SK-N-SH (cell line): Measurements from ENCODE around the gene KIF16B. TPM values are rescaled to one million over a fixed set of nuclear protein-coding genes. Genes with fewer than 3 reads are reported as not detected.

Source experiments
- CTCF ChIA-PET: fragments of 300-600, 350-600 bp; formaldehyde crosslinking; extraction: SDS; loops from one replicate; lab custom pipeline; 2021; lab: Yijun Ruan, JAX
- POLR2A ChIA-PET: fragments of 350-600 bp; sonication (Branson Sonifier 250); formaldehyde crosslinking; extraction: SDS; loops from one replicate; lab custom pipeline; 2020; ENCODE audit warnings: antibody characterized with exemption, inconsistent platforms; lab: Yijun Ruan, JAX
- DNase-seq: peaks from one replicate; pipeline ENCODE4 v3.0.0; 2012
- H2AFZ ChIP-seq: fragments of 200-600 bp; sonication (generic); 2 replicates; pipeline ENCODE4 v1.8.1; 2016; ENCODE audit warnings: antibody characterized with exemption, mild to moderate bottlenecking, low read depth
- H3F3A ChIP-seq: fragments of 200-600 bp; sonication (generic); replicated peaks from 2 replicates; pipeline ENCODE3; 2016; ENCODE audit warnings: antibody characterized with exemption, mild to moderate bottlenecking; ENCODE audit not compliant: insufficient read depth
- H3K27ac ChIP-seq, 2 experiments: fragments of 200-500 bp in 1 of 2; fragments of 200-600 bp in 1 of 2; sonication (Bioruptor generic) in 1 of 2; sonication (generic), shearing (Covaris generic) in 1 of 2; 2 replicates each; pipeline versions ENCODE4 v1.5.1 to v1.6.1; 2014 to 2016; ENCODE audit warnings: low read depth in 2 of 2, inconsistent platforms in 1 of 2, low read length in 1 of 2, mild to moderate bottlenecking in 1 of 2, mixed read lengths in 1 of 2
- H3K27me3 ChIP-seq: fragments of 200-600 bp; sonication (generic), shearing (Covaris generic); 2 replicates; pipeline ENCODE4 v1.6.1; 2016; ENCODE audit warnings: mixed run types; ENCODE audit not compliant: insufficient read depth
- H3K36me3 ChIP-seq, 2 experiments: fragments of 200-500 bp in 1 of 2; fragments of 200-600 bp in 1 of 2; sonication (Bioruptor generic) in 1 of 2; sonication (generic) in 1 of 2; replicated peaks in 1 of 2; 2 replicates each; pipeline versions ENCODE3 to v1.5.1; 2014 to 2016; ENCODE audit warnings: low read length in 1 of 2, mild to moderate bottlenecking in 1 of 2; ENCODE audit not compliant: insufficient read depth in 2 of 2, control insufficient read depth in 1 of 2
- H3K4me1 ChIP-seq, 2 experiments: fragments of 200-500 bp in 1 of 2; fragments of 200-600 bp in 1 of 2; sonication (Bioruptor generic) in 1 of 2; sonication (generic), shearing (Covaris generic) in 1 of 2; 2 replicates each; pipeline versions ENCODE4 v1.5.1 to v1.6.1; 2014 to 2016; ENCODE audit warnings: low read depth in 1 of 2, low read length in 1 of 2, mixed run types in 1 of 2; ENCODE audit not compliant: insufficient read depth in 2 of 2, control insufficient read depth in 1 of 2
- H3K4me2 ChIP-seq: fragments of 200-600 bp; sonication (generic), shearing (Covaris generic); 2 replicates; pipeline ENCODE4 v1.6.1; 2017; ENCODE audit warnings: mixed run types
- H3K4me3 ChIP-seq, 2 experiments: fragments of 200-500 bp in 1 of 2; fragments of 200-600 bp in 1 of 2; sonication (Bioruptor generic) in 1 of 2; sonication (generic), shearing (Covaris generic) in 1 of 2; 2 replicates each; pipeline versions ENCODE4 v1.5.1 to v1.8.1; 2014 to 2016; ENCODE audit warnings: low read depth in 2 of 2, inconsistent platforms in 1 of 2, low read length in 1 of 2, mild to moderate bottlenecking in 1 of 2, mixed read lengths in 1 of 2, moderate library complexity in 1 of 2
- H3K79me2 ChIP-seq: fragments of 200-600 bp; sonication (generic); 2 replicates; pipeline ENCODE4 v1.8.1; 2017; ENCODE audit warnings: mild to moderate bottlenecking; ENCODE audit not compliant: insufficient read depth
- H3K9ac ChIP-seq: fragments of 200-600 bp; sonication (generic); 2 replicates; pipeline ENCODE4 v1.6.1; 2017; ENCODE audit warnings: mixed run types
- H3K9me2 ChIP-seq: fragments of 200-600 bp; sonication (generic); 2 replicates; pipeline ENCODE4 v1.6.1; 2017; ENCODE audit warnings: mixed run types
- H3K9me3 ChIP-seq: fragments of 200-600 bp; sonication (generic); 2 replicates; pipeline ENCODE4 v1.6.1; 2017; ENCODE audit warnings: mixed run types, mild to moderate bottlenecking, moderate library complexity
- H4K20me1 ChIP-seq: fragments of 200-600 bp; sonication (generic); 2 replicates; pipeline ENCODE4 v1.6.1; 2017; ENCODE audit warnings: mild to moderate bottlenecking, mixed run types; ENCODE audit not compliant: insufficient read depth
- CTCF ChIP-seq: fragments of 200-600 bp; sonication (generic); IDR thresholded peaks from 2 replicates; pipeline ENCODE4 v1.6.1; 2017; ENCODE audit warnings: antibody characterized with exemption, mild to moderate bottlenecking, moderate library complexity
- FOXM1 ChIP-seq: IDR thresholded peaks from 2 replicates; pipeline ENCODE4 v1.4.0; 2012; ENCODE audit warnings: low read depth, mild to moderate bottlenecking
- GABPA ChIP-seq: IDR thresholded peaks from 2 replicates; pipeline ENCODE4 v1.4.0; 2012; ENCODE audit warnings: low read depth, mild to moderate bottlenecking
- GATA2 ChIP-seq: sonication (generic); formaldehyde crosslinking; IDR thresholded peaks from 2 replicates; pipeline ENCODE4 v1.5.0; 2020; ENCODE audit warnings: mild to moderate bottlenecking, missing genetic modification reagents
- MEF2A ChIP-seq: IDR thresholded peaks from 2 replicates; pipeline ENCODE4 v1.4.0; 2012; ENCODE audit warnings: low read depth, borderline replicate concordance
- MXI1 ChIP-seq: IDR thresholded peaks from 2 replicates; pipeline ENCODE4 v1.6.1; 2012; ENCODE audit warnings: mild to moderate bottlenecking, low read depth, low read length, improper control_type of control experiment
- NRF1 ChIP-seq: IDR thresholded peaks from 2 replicates; pipeline ENCODE4 v1.6.1; 2012; ENCODE audit warnings: low read depth, mild to moderate bottlenecking, low read length
- POLR2AphosphoS5 ChIP-seq: IDR thresholded peaks from 2 replicates; pipeline ENCODE4 v1.6.1; 2012; ENCODE audit warnings: low read depth, low read length
- RCOR1 ChIP-seq: fragments of 150-350 bp; IDR thresholded peaks from 2 replicates; pipeline ENCODE4 v1.6.1; 2017; ENCODE audit warnings: antibody characterized with exemption, low read length
- SIN3A ChIP-seq: IDR thresholded peaks from 2 replicates; pipeline ENCODE4 v1.6.1; 2012; ENCODE audit warnings: low read depth, mild to moderate bottlenecking, low read length, moderate library complexity, borderline replicate concordance
- SMC3 ChIP-seq: IDR thresholded peaks from 2 replicates; pipeline ENCODE4 v1.6.1; 2012; ENCODE audit warnings: low read depth, low read length, improper control_type of control experiment
- TAF1 ChIP-seq: IDR thresholded peaks from 2 replicates; pipeline ENCODE4 v1.6.1; 2012; ENCODE audit warnings: low read depth, mild to moderate bottlenecking, low read length, moderate library complexity, borderline replicate concordance
- YY1 ChIP-seq: IDR thresholded peaks from 2 replicates; pipeline ENCODE4 v1.4.0; 2012; ENCODE audit warnings: low read depth, mild to moderate bottlenecking
- WGBS: methylation state at CpG from one replicate; pipeline ENCODE4 v1.1.6; 2017; ENCODE audit warnings: low lambda C conversion rate; 5-methylcytosine and 5-hydroxymethylcytosine counted together
- polyA plus RNA-seq, 3 experiments: library from polyadenylated mRNA; depleted of rRNA; stranded (reverse); fragments of >200 nt; gene quantifications; 2 replicates each; pipeline ENCODE4 v1.2.3, GENCODE V29; 2012
- TF ChIP-seq, protein P1 (sequence below): IDR thresholded peaks from 2 replicates; pipeline ENCODE4 v1.4.0; 2012; ENCODE audit warnings: low read depth, borderline replicate concordance
- TF ChIP-seq, protein P2 (sequence below): fragments of 150-350 bp; IDR thresholded peaks from 2 replicates; pipeline ENCODE4 v1.6.1; 2017; ENCODE audit warnings: antibody characterized with exemption, low read length, low read depth, borderline replicate concordance
- TF ChIP-seq, protein P3 (sequence below): IDR thresholded peaks from 2 replicates; pipeline ENCODE4 v1.4.0; 2012; ENCODE audit warnings: low read depth, borderline replicate concordance

Gene KIF16B
- polyA plus RNA-seq, 1 of the 3 experiments (the other 2 are of a cell fraction): 3.3 TPM

DNA sequence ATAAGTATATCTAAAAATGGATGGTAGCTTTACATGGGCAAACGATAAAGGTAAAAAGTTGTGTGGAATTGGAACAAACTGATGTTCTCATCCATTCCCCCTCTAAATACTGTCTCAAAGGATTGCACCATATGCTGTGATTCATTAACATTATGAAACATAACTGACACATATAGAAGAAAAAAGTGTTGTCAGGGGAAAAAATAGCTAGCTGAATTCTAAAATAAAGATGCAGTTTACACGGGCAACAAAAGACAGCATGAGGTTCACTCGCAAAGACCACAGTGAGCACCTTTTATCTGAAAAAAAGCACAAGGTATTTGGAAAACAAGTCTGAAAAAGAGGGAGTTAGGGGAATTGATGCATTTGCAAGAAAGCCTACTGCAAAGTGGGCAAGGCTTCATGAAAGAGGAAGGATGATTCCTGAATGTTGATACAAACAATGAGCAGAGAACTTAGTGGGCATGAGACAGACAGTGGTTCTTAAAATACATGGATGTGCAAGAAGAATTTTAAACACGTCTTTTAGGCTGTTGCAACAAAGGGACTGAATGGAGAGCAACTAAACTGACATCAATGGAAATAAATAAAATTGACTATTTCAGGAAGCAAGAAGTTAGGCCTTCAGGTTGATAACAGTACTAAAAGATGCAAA is 280.9 kb downstream of the KIF16B start:
- H3K27ac ChIP-seq: no peak overlapping the region
- no peaks in the 10 kb centered on the region for H3F3A ChIP-seq
- H3K79me2 ChIP-seq: no peaks in the 10 kb centered on the region
- no peaks in the 10 kb centered on the region for H3K4me1 ChIP-seq
- TF ChIP-seq TAF1 (no peak), GATA2 (CRISPR knock-in tag) (no peak), FOXM1 (no peak), CTCF (no peak), MXI1 (no peak), POLR2AphosphoS5 (no peak), GABPA (no peak), YY1 (no peak), RCOR1 (no peak), MEF2A (no peak), NRF1 (no peak), SIN3A (no peak), SMC3 (no peak)
- TF ChIP-seq, protein P1, sequence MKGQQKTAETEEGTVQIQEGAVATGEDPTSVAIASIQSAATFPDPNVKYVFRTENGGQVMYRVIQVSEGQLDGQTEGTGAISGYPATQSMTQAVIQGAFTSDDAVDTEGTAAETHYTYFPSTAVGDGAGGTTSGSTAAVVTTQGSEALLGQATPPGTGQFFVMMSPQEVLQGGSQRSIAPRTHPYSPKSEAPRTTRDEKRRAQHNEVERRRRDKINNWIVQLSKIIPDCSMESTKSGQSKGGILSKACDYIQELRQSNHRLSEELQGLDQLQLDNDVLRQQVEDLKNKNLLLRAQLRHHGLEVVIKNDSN: no peak
- TF ChIP-seq, protein P2, sequence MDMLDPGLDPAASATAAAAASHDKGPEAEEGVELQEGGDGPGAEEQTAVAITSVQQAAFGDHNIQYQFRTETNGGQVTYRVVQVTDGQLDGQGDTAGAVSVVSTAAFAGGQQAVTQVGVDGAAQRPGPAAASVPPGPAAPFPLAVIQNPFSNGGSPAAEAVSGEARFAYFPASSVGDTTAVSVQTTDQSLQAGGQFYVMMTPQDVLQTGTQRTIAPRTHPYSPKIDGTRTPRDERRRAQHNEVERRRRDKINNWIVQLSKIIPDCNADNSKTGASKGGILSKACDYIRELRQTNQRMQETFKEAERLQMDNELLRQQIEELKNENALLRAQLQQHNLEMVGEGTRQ: no peak
- TF ChIP-seq, protein P3, sequence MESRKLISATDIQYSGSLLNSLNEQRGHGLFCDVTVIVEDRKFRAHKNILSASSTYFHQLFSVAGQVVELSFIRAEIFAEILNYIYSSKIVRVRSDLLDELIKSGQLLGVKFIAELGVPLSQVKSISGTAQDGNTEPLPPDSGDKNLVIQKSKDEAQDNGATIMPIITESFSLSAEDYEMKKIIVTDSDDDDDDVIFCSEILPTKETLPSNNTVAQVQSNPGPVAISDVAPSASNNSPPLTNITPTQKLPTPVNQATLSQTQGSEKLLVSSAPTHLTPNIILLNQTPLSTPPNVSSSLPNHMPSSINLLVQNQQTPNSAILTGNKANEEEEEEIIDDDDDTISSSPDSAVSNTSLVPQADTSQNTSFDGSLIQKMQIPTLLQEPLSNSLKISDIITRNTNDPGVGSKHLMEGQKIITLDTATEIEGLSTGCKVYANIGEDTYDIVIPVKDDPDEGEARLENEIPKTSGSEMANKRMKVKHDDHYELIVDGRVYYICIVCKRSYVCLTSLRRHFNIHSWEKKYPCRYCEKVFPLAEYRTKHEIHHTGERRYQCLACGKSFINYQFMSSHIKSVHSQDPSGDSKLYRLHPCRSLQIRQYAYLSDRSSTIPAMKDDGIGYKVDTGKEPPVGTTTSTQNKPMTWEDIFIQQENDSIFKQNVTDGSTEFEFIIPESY: no peak
- H3K9me3 ChIP-seq: no peaks in the 10 kb centered on the region
- no peaks in the 10 kb centered on the region for H3K9me2 ChIP-seq
- no peak overlapping the region for H3K9ac ChIP-seq
- no peaks in the 10 kb centered on the region for H3K36me3 ChIP-seq
- H3K4me3 ChIP-seq: no peak overlapping the region
- DNase-seq: no peak
- ChIA-PET CTCF (interaction anchor here (0.9 to 1.2 kb wide), 2 partner anchors 9 to 54 kb away, joined by 3 read pairs; no protein-coding TSS in a partner anchor), POLR2A (no interaction called here)
- no peaks in the 10 kb centered on the region for H3K27me3 ChIP-seq
- H2AFZ ChIP-seq: no peak overlapping the region
- no peaks in the 10 kb centered on the region for H4K20me1 ChIP-seq
- no peak overlapping the region for H3K4me2 ChIP-seq
- 82% methylated on average over 4 of the region's 4 CpGs for WGBS
